ENCODE measurements around the gene RASGRP1. TPM values are rescaled to one million over a fixed set of nuclear protein-coding genes. Genes with fewer than 3 reads are reported as not detected.

RASGRP1 gene
- total RNA-seq, 2 experiments from 2014 or later, result 66.6 to 69.7 TPM

DNA sequence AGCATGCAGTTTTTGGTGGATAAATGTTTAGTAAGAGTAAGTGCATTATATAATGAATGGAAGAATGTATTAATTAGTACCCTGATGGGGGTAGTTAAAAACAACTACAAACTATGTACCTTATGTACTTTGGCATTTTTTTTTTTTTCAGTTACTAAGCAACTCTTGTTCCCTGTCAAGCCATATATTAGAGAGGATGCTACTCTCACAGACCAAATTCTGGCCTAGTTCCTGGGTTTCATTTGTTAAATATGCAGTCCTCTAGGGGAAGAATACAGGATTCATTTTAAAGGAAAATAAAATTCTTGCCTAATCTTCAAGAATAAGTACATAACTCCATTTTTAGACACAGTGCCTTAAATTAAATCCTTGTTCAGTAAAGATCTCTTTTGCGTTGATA, 93.8 kb downstream of the RASGRP1 start:
- Histone ChIP-seq H3K36me3 (ENCODE audit: insufficient read depth, low read length) (peaks cover 35% of the 10 kb centered on the region), H3K27me3 (ENCODE audit: control insufficient read depth in 1 of 2, insufficient read depth in 2 of 2, low read length in 2 of 2) (no peaks in the 10 kb centered on the region), H3K4me1 (ENCODE audit: insufficient read depth, low read length) (no peaks in the 10 kb centered on the region), H3K27ac (ENCODE audit: low read depth in 1 of 2, low read length in 2 of 2) (no peak overlapping the region), H3K4me3 (ENCODE audit: low read length) (no peak overlapping the region), H3K9me3 (ENCODE audit: control insufficient read depth in 1 of 2, insufficient read depth in 1 of 2, low read length in 2 of 2) (no peaks in the 10 kb centered on the region)
- H3K9me3 Mint-ChIP-seq, result no peaks in the 10 kb centered on the region
- H3K27me3 Mint-ChIP-seq, result no peaks in the 10 kb centered on the region
- H3K4me1 Mint-ChIP-seq (ENCODE audit: low read depth), result peaks cover 5% of the 10 kb centered on the region
- DNase-seq (no peak), ATAC-seq (ENCODE audit: poor library complexity) (no peak)
- CTCF ChIA-PET, result interaction anchor here (0.5 to 1.8 kb wide), 4 partner anchors 22 to 229 kb away, joined by 3 to 7 read pairs (median 6); partner anchors contain the start of gene RASGRP1
- intact Hi-C loops (cut with DNase I, micrococcal nuclease), result loop anchor here (5.0 to 10.0 kb wide), 4 partner anchors 91 to 1294 kb away; partner anchors contain the start of gene RASGRP1 (in 1 of the 2)
- TF ChIP-seq, protein P1, sequence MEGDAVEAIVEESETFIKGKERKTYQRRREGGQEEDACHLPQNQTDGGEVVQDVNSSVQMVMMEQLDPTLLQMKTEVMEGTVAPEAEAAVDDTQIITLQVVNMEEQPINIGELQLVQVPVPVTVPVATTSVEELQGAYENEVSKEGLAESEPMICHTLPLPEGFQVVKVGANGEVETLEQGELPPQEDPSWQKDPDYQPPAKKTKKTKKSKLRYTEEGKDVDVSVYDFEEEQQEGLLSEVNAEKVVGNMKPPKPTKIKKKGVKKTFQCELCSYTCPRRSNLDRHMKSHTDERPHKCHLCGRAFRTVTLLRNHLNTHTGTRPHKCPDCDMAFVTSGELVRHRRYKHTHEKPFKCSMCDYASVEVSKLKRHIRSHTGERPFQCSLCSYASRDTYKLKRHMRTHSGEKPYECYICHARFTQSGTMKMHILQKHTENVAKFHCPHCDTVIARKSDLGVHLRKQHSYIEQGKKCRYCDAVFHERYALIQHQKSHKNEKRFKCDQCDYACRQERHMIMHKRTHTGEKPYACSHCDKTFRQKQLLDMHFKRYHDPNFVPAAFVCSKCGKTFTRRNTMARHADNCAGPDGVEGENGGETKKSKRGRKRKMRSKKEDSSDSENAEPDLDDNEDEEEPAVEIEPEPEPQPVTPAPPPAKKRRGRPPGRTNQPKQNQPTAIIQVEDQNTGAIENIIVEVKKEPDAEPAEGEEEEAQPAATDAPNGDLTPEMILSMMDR (IDR thresholded peaks at IDR 0.05), result no peak
- peaks cover 52% of the 10 kb centered on the region for H3K36me3 Mint-ChIP-seq (ENCODE audit: low read depth)
- POLR2A ChIA-PET, result interaction anchor here (2.9 kb wide), 1 partner anchor 228 kb away, joined by 11 read pairs; no protein-coding TSS in a partner anchor
- H3K27ac Mint-ChIP-seq, result no peak overlapping the region
- H3K4me3 Mint-ChIP-seq, result no peak overlapping the region

DNA sequence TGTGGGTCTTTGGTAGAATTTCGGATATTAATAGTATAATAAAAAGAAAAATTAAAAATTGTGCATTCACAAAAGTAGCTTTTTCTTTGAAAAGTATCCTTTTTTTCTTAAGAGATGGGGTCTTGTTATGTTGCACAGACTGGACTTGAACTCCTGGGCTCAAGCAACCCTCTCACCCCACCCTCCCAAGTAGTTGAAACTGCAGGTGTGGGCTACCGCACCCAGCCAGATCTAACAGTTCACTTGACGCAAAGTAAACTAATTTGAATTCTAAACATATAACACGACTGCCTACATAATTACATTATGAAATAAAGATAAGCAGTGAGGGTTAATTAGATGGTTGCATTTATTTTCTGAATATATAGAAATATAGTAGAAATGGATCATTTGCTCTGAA, 99.9 kb downstream of the RASGRP1 start:
- intact Hi-C loops (cut with DNase I, micrococcal nuclease), result no loop called here
- H3K27me3 Mint-ChIP-seq, result no peaks in the 10 kb centered on the region
- H3K27ac Mint-ChIP-seq, result no peak overlapping the region
- H3K4me3 Mint-ChIP-seq, result no peak overlapping the region
- TF ChIP-seq, protein P1 (IDR thresholded peaks at IDR 0.05), result no peak
- Histone ChIP-seq H3K9me3 (ENCODE audit: control insufficient read depth in 1 of 2, insufficient read depth in 1 of 2, low read length in 2 of 2) (no peaks in the 10 kb centered on the region), H3K27ac (ENCODE audit: low read depth in 1 of 2, low read length in 2 of 2) (no peak overlapping the region), H3K4me3 (ENCODE audit: low read length) (no peak overlapping the region), H3K36me3 (ENCODE audit: insufficient read depth, low read length) (peaks cover 11% of the 10 kb centered on the region), H3K4me1 (ENCODE audit: insufficient read depth, low read length) (peaks cover 2% of the 10 kb centered on the region), H3K27me3 (ENCODE audit: control insufficient read depth in 1 of 2, insufficient read depth in 2 of 2, low read length in 2 of 2) (no peaks in the 10 kb centered on the region)
- ATAC-seq (ENCODE audit: poor library complexity) (no peak), DNase-seq (no peak)
- H3K9me3 Mint-ChIP-seq, result no peaks in the 10 kb centered on the region
- ChIA-PET CTCF (interaction anchor here (1.5 to 1.7 kb wide), 4 partner anchors 10 to 234 kb away, joined by 3 to 6 read pairs (median 4); partner anchors contain the start of genes FAM98B and RASGRP1), POLR2A (interaction anchor here (2.4 kb wide), 1 partner anchor 10 kb away, joined by 16 read pairs; the partner anchor contains the start of gene FAM98B)
- peaks cover 24% of the 10 kb centered on the region for H3K36me3 Mint-ChIP-seq (ENCODE audit: low read depth)
- peaks cover 31% of the 10 kb centered on the region for H3K4me1 Mint-ChIP-seq (ENCODE audit: low read depth)

DNA sequence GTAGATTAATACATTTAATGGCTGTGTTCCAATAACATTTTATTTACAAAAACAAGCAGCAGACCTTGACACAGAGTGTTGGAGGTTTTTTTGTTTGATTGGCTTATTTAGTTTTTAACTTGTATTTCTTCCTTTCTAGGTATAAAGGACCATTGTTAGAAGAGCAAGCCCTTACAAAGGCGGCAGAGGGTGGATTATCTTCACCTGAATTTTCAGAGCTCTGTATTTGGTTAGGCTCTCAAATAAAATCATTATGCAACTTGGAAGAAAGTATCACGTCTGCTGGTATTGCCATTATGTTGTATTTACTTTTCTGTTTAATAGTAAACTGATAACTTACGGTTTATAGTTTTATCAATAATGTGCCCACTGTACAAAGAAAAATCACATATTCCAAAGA, 100.7 kb downstream of the RASGRP1 start:
- TF ChIP-seq, protein P1 (IDR thresholded peaks at IDR 0.05), result no peak
- Histone ChIP-seq H3K27ac (ENCODE audit: low read depth in 1 of 2, low read length in 2 of 2) (no peak overlapping the region), H3K27me3 (ENCODE audit: control insufficient read depth in 1 of 2, insufficient read depth in 2 of 2, low read length in 2 of 2) (no peaks in the 10 kb centered on the region), H3K4me3 (ENCODE audit: low read length) (no peak overlapping the region), H3K9me3 (ENCODE audit: control insufficient read depth in 1 of 2, insufficient read depth in 1 of 2, low read length in 2 of 2) (no peaks in the 10 kb centered on the region), H3K4me1 (ENCODE audit: insufficient read depth, low read length) (peaks cover 10% of the 10 kb centered on the region), H3K36me3 (ENCODE audit: insufficient read depth, low read length) (peaks cover 19% of the 10 kb centered on the region)
- DNase-seq (no peak), ATAC-seq (ENCODE audit: poor library complexity) (no peak)
- no peak overlapping the region for H3K4me3 Mint-ChIP-seq
- POLR2A ChIA-PET, result interaction anchor here (2.4 kb wide), 1 partner anchor 9 kb away, joined by 16 read pairs; the partner anchor contains the start of gene FAM98B
- peaks cover 37% of the 10 kb centered on the region for H3K4me1 Mint-ChIP-seq (ENCODE audit: low read depth)
- intact Hi-C loops (cut with DNase I, micrococcal nuclease), result no loop called here
- no peaks in the 10 kb centered on the region for H3K27me3 Mint-ChIP-seq
- H3K9me3 Mint-ChIP-seq, result no peaks in the 10 kb centered on the region
- H3K27ac Mint-ChIP-seq, result no peak overlapping the region
- CTCF ChIA-PET, result interaction anchor here (1.3 to 1.7 kb wide), 4 partner anchors 10 to 244 kb away, joined by 3 to 6 read pairs (median 4); partner anchors contain the start of genes FAM98B and RASGRP1
- H3K36me3 Mint-ChIP-seq (ENCODE audit: low read depth), result peaks cover 17% of the 10 kb centered on the region
